HG03095 (cell line): ENCODE data around the gene LRRFIP1.

Experiments
- ATAC-seq: cut with Tn5 transposase; IDR thresholded peaks from one replicate; pipeline ENCODE4 v1.9.1; 2021; ENCODE audit warnings: moderate library complexity; ENCODE audit not compliant: unreplicated experiment

The LRRFIP1 gene

GRCh38 chr2:237639052-237639835 lies 11.9 kb downstream of the LRRFIP1 start:
- ATAC-seq, result no peak

DNA sequence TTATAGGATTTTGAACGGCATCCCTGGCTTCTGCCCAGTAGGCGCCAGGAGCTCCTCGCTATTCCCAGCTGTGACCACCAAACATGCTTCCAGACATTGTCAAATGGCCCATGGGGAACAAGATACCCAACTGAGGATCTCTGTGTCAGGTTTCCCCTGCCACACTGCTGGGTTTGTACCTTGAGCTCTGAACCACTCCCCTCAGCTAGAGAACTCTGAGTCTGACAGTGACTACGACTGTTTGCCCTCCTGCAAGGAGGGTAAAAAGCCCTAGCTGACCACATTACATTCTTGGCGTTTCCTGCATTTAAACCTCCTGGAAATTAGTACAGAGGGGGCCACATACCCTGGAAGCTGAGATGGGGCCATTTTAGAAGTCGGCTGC lies 12.4 kb downstream of the LRRFIP1 start:
- ATAC-seq, result no peak

DNA sequence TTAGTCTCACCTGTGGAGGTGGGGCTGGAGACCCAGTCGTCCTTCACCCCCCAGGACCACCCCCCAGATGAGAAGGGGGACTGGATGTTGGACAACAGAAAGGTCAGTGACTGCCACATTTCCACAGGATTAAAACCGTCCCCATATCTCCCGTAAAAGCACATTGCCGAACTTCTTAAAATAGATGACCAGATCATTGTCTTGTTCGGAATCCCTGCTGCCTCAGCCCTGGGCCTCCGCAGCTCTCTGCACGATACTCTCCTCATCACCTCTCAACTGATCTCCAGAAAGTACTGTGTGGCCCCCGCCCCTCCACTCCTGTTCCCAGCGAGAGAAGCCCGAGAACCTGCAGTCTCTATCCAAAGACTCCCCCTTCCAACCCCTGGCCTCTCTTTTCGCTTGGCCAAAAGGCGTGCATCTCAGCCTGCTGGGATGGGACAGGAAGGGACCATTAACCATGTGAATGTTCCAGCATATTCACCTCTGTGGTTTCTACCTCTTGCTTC lies 13.2 kb downstream of the LRRFIP1 start:
- ATAC-seq, result no peak

DNA sequence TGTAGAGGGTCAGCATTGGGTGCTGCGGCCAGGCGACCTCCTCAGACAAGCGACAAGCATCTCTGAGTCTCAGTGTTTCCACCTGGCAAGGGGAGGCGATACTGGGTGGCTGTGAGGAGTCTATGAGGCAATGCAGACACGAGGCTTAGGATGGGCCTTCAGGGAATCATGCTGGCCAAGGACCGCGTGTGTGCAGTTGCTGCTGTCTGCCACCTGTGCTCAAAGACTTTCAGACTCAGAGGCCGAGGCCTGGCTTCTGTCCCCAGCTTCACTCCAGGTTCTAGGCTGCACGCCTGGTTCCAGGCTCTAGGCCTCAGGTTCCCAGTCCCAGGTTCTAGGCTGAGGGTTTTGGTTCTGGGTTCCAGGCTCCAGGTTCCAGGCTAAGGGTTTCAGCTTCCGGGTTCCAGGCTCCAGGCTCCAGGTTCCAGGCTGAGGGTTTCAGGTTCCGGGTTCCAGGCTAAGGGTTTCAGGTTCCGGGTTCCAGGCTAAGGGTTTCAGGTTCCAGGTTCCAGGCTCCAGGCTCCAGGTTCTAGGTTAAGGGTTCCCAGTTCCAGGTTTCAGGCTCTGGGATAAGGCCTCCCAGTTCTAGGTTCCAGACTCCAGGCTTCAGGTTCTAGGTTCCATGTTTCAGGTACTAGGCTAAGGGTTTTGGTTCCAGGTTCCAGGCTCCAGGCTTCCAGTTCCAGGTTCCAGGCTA lies 14.8 kb downstream of the LRRFIP1 start:
- ATAC-seq, result no peak

GRCh38 chr2:237643066-237643465 lies 15.7 kb downstream of the LRRFIP1 start:
- no peak for ATAC-seq

DNA sequence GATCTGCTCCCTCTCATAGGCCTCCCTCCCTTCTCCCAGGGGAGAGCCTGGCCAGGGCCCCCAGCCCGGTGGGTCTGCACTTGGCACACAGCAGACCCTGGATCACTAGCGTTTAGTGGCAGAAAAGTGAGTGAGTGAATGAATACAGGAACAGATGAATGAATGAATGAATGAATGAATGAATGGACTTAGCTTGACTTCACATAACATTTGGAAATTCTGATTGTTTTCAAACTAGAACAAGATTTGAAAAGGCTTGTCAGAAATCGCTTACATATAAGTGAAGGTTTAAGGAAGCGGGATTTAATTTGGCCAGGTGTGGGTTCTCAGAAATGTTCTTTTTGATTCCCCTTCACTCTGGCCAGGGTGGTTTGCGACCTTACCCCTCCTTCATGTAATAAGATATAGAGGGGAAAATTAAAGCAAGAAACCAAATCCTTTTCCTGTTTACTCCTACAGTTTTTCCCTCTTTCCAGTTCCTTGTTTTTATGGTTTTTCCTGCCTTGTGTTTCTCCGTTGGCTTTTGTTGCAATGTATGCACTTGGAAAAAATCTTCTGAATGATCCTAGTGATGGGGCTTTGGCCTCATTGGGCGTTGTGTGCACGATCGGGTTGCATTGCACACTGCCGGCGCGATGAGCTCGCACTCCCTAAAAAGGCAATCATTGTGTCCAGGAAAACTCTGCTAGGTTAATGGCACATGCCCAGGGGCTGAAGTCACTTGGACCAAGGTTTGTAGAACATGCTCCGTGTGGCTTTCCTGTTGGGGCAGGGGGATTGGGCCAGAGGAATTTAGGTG lies 16.4 kb downstream of the LRRFIP1 start:
- ATAC-seq, result no peak

- no peak for ATAC-seq
Measured at GRCh38 chr2:237644381-237644703, 17.0 kb downstream of the LRRFIP1 start.

DNA sequence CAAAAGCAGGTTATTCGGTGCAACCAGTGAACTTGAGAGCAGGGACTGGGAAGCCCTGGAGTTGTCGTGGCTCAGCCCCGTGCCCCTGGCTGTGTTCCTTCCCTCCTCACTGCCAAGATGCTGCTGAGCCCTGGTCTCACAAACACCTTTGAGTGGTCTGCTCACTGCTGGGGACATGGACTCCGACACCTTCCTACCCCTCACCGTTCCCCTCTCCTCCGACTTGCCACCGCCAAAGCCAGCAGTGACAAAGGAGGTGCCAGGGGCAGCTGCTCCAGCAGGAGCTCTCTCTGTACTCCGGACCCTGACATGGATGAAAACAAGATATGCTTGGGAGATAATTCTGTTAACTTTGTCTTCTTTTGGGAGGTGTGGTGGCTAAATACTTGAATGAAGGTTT lies 17.9 kb downstream of the LRRFIP1 start:
- no peak for ATAC-seq

GRCh38 chr2:237647176-237648015 lies 20.0 kb downstream of the LRRFIP1 start:
- ATAC-seq, result no peak

- ATAC-seq, result no peak
Measured at GRCh38 chr2:237648016-237648381, 20.6 kb downstream of the LRRFIP1 start.

DNA sequence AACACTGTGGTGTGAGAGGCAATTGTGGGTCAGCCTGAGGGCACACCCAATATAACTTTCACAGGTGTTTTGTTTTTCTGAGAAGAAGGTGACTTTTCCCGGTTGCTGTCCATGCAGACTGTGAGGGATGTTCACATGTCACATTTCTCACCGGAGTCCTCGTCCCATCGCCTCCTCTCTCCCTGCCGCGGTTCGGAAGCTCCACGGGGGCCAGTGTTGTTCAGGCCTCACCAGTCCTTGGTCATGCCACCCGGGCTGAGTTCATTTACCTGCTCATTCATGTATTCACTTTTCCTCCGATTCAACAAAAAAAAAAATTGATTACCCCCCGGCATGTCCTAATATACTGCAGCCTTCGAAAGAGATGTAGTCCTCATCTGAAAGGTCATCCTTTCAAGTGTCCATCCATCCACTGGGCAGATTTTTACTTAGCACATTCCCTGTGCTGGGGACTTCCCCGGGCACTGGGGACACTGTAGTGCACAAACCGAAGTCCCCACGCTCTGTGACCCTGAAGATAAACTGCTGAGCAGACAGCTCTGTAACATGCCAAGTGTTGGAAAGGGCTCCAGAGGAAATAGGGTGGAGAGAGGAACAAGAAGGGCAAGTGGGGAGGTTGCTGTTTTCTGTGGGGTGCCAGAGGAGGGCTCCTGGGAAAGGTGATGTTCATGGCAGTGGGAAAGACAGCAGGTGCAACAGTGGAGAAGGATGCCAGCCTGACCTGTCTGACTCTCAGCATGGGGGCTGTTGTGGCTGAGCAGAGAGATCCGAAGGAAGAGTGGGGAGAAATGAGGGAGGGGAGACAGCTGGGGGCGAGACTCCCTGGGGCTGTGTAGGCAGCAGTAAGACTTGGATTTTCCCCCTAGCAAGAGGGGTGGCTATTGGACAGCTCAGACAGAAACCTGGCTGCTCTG lies 22.4 kb downstream of the LRRFIP1 start:
- ATAC-seq, result no peak

- no peak for ATAC-seq
Measured at GRCh38 chr2:237650455-237650850, 23.1 kb downstream of the LRRFIP1 start.

GRCh38 chr2:237651761-237652160 lies 24.4 kb downstream of the LRRFIP1 start:
- ATAC-seq, result no peak

DNA sequence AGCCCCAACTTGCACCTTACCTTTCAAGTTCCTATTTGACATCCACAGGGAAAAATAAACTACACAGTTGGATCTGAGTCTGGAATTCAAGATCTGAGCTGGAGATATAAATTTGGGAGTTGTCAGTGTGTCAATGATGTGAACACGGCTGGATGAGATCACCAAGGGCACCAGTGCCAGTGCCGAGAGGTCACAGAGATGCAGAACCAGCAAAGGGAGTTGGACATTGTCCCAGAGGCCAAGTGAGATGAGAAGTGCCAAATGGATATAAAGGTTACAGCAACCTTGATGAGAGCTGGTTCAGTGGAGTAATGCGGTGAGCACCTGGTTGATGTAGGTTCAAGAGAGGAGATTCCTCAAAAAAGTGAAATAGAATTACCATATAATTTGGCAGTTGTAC lies 24.8 kb downstream of the LRRFIP1 start:
- no peak for ATAC-seq

- no peak for ATAC-seq
Measured at GRCh38 chr2:237652854-237653253, 25.5 kb downstream of the LRRFIP1 start.

- ATAC-seq, result no peak
Measured at GRCh38 chr2:237653776-237654558, 26.6 kb downstream of the LRRFIP1 start.

GRCh38 chr2:237657063-237657462 lies 29.7 kb downstream of the LRRFIP1 start:
- ATAC-seq, result no peak

- no peak for ATAC-seq
Measured at GRCh38 chr2:237660381-237660900, 33.1 kb downstream of the LRRFIP1 start.

DNA sequence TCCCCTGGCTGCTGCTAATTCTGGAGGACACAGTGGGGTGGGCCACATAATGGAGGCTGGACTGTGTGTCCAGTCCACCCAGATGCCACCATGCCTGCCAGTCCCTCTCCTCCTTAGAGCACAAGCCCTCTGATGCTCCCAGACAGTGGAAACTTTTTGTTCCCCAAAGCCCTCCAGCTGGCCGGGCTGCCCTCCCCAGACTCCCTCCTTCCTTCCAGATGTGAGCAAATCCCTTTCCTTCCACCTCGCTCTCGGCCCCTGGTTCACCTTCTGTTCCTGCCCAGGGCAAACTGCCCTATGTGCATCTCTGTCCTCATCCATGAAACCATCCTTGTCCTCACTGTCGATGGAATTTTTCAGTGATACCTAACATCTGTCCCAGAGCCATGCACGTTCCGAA lies 33.9 kb downstream of the LRRFIP1 start:
- ATAC-seq, result no peak
